GM19193 (cell line): ENCODE data around the gene INPP5D.

Source experiments
- POLR2A ChIP-seq: IDR thresholded peaks from 4 replicates; pipeline ENCODE4 v1.6.1; 2011; ENCODE audit not compliant: insufficient read depth, insufficient read length; ENCODE audit errors: extremely low read depth

The INPP5D gene

GRCh38 chr2:233059797-233060500 is at the start of gene INPP5D:
Gene INPP5D (plus strand): TSS chr2:233060342. CDS start chr2:233060479, 137 bp downstream.
- TF ChIP-seq POLR2A = peak; percentile 93

- TF ChIP-seq POLR2A = no peak
These were observed 49.4 kb upstream of the INPP5D start for GRCh38 chr2:233010569-233011267.

GRCh38 chr2:233011268-233011650 is 48.9 kb upstream of the INPP5D start:
- no peak for TF ChIP-seq POLR2A

- TF ChIP-seq POLR2A = no peak
These were observed 48.4 kb upstream of the INPP5D start for GRCh38 chr2:233011702-233012131.

GRCh38 chr2:233012301-233012971 is 47.7 kb upstream of the INPP5D start:
- TF ChIP-seq POLR2A = no peak

- TF ChIP-seq POLR2A = no peak
These were observed 47.1 kb upstream of the INPP5D start, which contains the start of gene NGEF for GRCh38 chr2:233013027-233013461. Gene NGEF (minus strand): TSS chr2:233013256. CDS start chr2:232974890, 38,366 bp downstream.

- no peak for TF ChIP-seq POLR2A
These were observed 46.5 kb upstream of the INPP5D start for GRCh38 chr2:233013650-233014049.

GRCh38 chr2:233015019-233015645 is 45.0 kb upstream of the INPP5D start:
- TF ChIP-seq POLR2A = no peak

- TF ChIP-seq POLR2A = no peak
These were observed 42.2 kb upstream of the INPP5D start for GRCh38 chr2:233017947-233018346.

GRCh38 chr2:233020454-233020853 is 39.7 kb upstream of the INPP5D start:
- TF ChIP-seq POLR2A = no peak

- TF ChIP-seq POLR2A = no peak
These were observed 38.4 kb upstream of the INPP5D start for GRCh38 chr2:233021771-233022170.

- TF ChIP-seq POLR2A = no peak
These were observed 37.6 kb upstream of the INPP5D start for GRCh38 chr2:233022561-233022960.

- TF ChIP-seq POLR2A = no peak
These were observed 37.0 kb upstream of the INPP5D start for GRCh38 chr2:233023007-233023760.

- TF ChIP-seq POLR2A = no peak
These were observed 36.3 kb upstream of the INPP5D start for GRCh38 chr2:233023761-233024410.
